PC-9 (cell line): ENCODE data around the gene KCNQ5. TPM values are rescaled to one million over a fixed set of nuclear protein-coding genes. Genes with fewer than 3 reads are reported as not detected.

Source experiments
- BruUV-seq: library from RNA; stranded (reverse); fragments of 400-500 nt; replicated peaks from 2 replicates; lab custom pipeline; 2021; lab: Mats Ljungman, UMichigan
- CTCF ChIA-PET: fragments of 300-600 bp; sonication (Branson Sonifier 250); formaldehyde crosslinking; loops from one replicate; lab custom pipeline; 2022; ENCODE audit warnings: antibody characterized with exemption; lab: Charles Lee
- POLR2A ChIA-PET: fragments of 300-600 bp; sonication (Branson Sonifier 250); formaldehyde crosslinking; loops from one replicate; lab custom pipeline; 2022; ENCODE audit warnings: antibody characterized with exemption; ENCODE audit not compliant: unreplicated experiment; lab: Charles Lee
- DNase-seq, 2 experiments: peaks; one replicate each; pipeline versions ENCODE4 v3.0.0 to v3.0.0-alpha.2; 2015 to 2022; ENCODE audit warnings: mixed read lengths in 1 of 2
- H2AFZ ChIP-seq: fragments of 200-600 bp; sonication (generic); 2 replicates; pipeline ENCODE4 v1.8.1; 2017; ENCODE audit warnings: antibody characterized with exemption
- H3F3A ChIP-seq: fragments of 200-600 bp; sonication (generic); 2 replicates; pipeline ENCODE4 v1.8.1; 2017; ENCODE audit warnings: antibody characterized with exemption, mild to moderate bottlenecking, low read depth; ENCODE audit not compliant: insufficient read depth
- H3K27ac ChIP-seq: fragments of 200-600 bp; sonication (generic); 2 replicates; pipeline ENCODE4 v1.6.1; 2016; ENCODE audit warnings: mixed run types
- H3K27me3 ChIP-seq: fragments of 200-600 bp; sonication (generic); 2 replicates; pipeline ENCODE4 v1.6.1; 2016; ENCODE audit warnings: low read depth, mixed run types; ENCODE audit not compliant: insufficient read depth
- H3K36me3 ChIP-seq: fragments of 200-600 bp; sonication (generic); 2 replicates; pipeline ENCODE4 v1.6.1; 2016; ENCODE audit warnings: low read depth, mixed run types
- H3K4me1 ChIP-seq: fragments of 200-600 bp; sonication (generic); replicated peaks from 2 replicates; pipeline ENCODE4 v1.6.1; 2016; ENCODE audit warnings: mixed run types; ENCODE audit not compliant: insufficient read depth
- H3K4me2 ChIP-seq: fragments of 200-600 bp; sonication (generic); 2 replicates; pipeline ENCODE4 v1.6.1; 2017; ENCODE audit warnings: mixed run types
- H3K4me3 ChIP-seq: fragments of 200-600 bp; sonication (generic); 2 replicates; pipeline ENCODE4 v1.6.1; 2016; ENCODE audit warnings: mixed run types
- H3K79me2 ChIP-seq: fragments of 200-600 bp; sonication (generic); 2 replicates; pipeline ENCODE4 v1.6.1; 2017; ENCODE audit warnings: low read depth, mixed run types
- H3K9me2 ChIP-seq: fragments of 200-600 bp; sonication (generic); 2 replicates; pipeline ENCODE4 v1.8.1; 2017; ENCODE audit warnings: mild to moderate bottlenecking; ENCODE audit not compliant: insufficient read depth
- H3K9me3 ChIP-seq: fragments of 200-600 bp; sonication (generic); 2 replicates; pipeline ENCODE4 v1.8.1; 2016; ENCODE audit warnings: low read depth; ENCODE audit not compliant: insufficient read depth
- H4K20me1 ChIP-seq: fragments of 200-600 bp; sonication (generic); 2 replicates; pipeline ENCODE4 v1.8.1; 2017; ENCODE audit not compliant: insufficient read depth
- CTCF ChIP-seq: fragments of 200-600 bp; sonication (generic); conservative IDR thresholded peaks from 2 replicates; pipeline ENCODE4 v1.6.1; 2017; ENCODE audit warnings: mixed run types, antibody characterized with exemption, mild to moderate bottlenecking, moderate library complexity
- EZH2 ChIP-seq: fragments of 200-600 bp; sonication (generic); IDR thresholded peaks from 2 replicates; pipeline ENCODE4 v1.8.0; 2017; ENCODE audit warnings: antibody characterized with exemption, low read depth
- intact Hi-C: fragments of 100-400 bp; cut with micrococcal nuclease; formaldehyde crosslinking; loops from one replicate; pipeline ENCODE4 v1.10.0; 2022; ENCODE audit not compliant: unreplicated experiment
- total RNA-seq: library from RNA; stranded (reverse); gene quantifications from 2 replicates; pipeline ENCODE4 v1.2.3, GENCODE V29; 2021

The KCNQ5 gene
- total RNA-seq, 1 experiment from 2014 or later, result 0.20 TPM

GRCh38 chr6:72890233-72890632 is 268.4 kb downstream of the KCNQ5 start:
- ChIA-PET CTCF (no interaction called here), POLR2A (no interaction called here)
- Histone ChIP-seq H3K27ac (no peak overlapping the region), H3K9me2 (no peaks in the 10 kb centered on the region; the same call in 1 of the 2 replicates), H3K4me1 (0 out of 2 replicates have a peak, but pooled peaks cover 5% of the 10 kb centered on the region), H3K36me3 (no peaks in the 10 kb centered on the region), H4K20me1 (no peaks in the 10 kb centered on the region), H3K4me3 (no peak overlapping the region), H2AFZ (no peak overlapping the region), H3K4me2 (no peak overlapping the region), H3K9me3 (no peaks in the 10 kb centered on the region), H3F3A (no peaks in the 10 kb centered on the region), H3K79me2 (no peaks in the 10 kb centered on the region), H3K27me3 (no peaks in the 10 kb centered on the region)
- no TSS peak for BruUV-seq
- intact Hi-C loops, result no loop called here
- no peak for DNase-seq
- TF ChIP-seq CTCF, result no peak
- TF ChIP-seq EZH2, result no peak

GRCh38 chr6:72890671-72891070 is 268.8 kb downstream of the KCNQ5 start:
- H4K20me1 ChIP-seq, result no peaks in the 10 kb centered on the region
- H3K9me2 ChIP-seq, result no peaks in the 10 kb centered on the region; the same call in 1 of the 2 replicates
- intact Hi-C loops, result no loop called here
- DNase-seq, result no peak
- no peak overlapping the region for H2AFZ ChIP-seq
- no peak overlapping the region for H3K4me3 ChIP-seq
- CTCF ChIA-PET, result no interaction called here
- TF ChIP-seq EZH2, result no peak
- no peak for TF ChIP-seq CTCF
- no TSS peak for BruUV-seq
- H3K79me2 ChIP-seq, result no peaks in the 10 kb centered on the region
- 0 out of 2 replicates have a peak, but pooled peaks cover 5% of the 10 kb centered on the region for H3K4me1 ChIP-seq
- H3K27ac ChIP-seq, result no peak overlapping the region
- no peaks in the 10 kb centered on the region for H3K9me3 ChIP-seq
- no peaks in the 10 kb centered on the region for H3K27me3 ChIP-seq
- no peak overlapping the region for H3K4me2 ChIP-seq
- no peaks in the 10 kb centered on the region for H3F3A ChIP-seq
- no peaks in the 10 kb centered on the region for H3K36me3 ChIP-seq
- POLR2A ChIA-PET, result no interaction called here

DNA sequence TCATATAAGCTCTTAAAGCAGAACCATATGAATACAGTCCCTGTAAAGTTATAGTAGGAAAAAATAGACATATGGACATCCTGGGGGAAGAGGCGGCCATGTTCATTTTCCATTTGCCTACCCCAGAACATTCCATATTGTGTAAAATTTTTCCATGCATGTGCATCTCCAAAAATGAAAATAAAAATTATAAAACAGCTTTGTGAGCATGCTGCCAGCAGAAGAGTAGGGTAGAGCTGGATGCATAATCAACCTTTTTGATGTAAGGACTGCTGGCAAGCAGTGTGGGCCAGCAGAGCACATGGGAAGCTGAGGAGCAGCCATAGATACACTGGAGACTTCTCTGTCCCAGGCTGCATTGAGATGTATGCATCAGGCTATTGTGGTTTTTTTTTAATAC is 271.0 kb downstream of the KCNQ5 start:
- POLR2A ChIA-PET, result no interaction called here
- TF ChIP-seq CTCF (no peak), EZH2 (no peak)

More for the DNA sequence above, 271.0 kb downstream of the KCNQ5 start:
- Histone ChIP-seq H3F3A (no peaks in the 10 kb centered on the region), H3K9me2 (no peaks in the 10 kb centered on the region; the same call in 1 of the 2 replicates), H3K4me3 (no peak overlapping the region), H3K36me3 (no peaks in the 10 kb centered on the region), H4K20me1 (no peaks in the 10 kb centered on the region), H3K27me3 (no peaks in the 10 kb centered on the region), H3K27ac (no peak overlapping the region), H3K4me1 (0 out of 2 replicates have a peak, but pooled peaks cover 5% of the 10 kb centered on the region), H3K79me2 (no peaks in the 10 kb centered on the region), H3K4me2 (no peak overlapping the region), H3K9me3 (no peaks in the 10 kb centered on the region), H2AFZ (no peak overlapping the region)
- intact Hi-C loops, result no loop called here
- CTCF ChIA-PET, result interaction anchor here (0.5 kb wide), 1 partner anchor 222 kb away, joined by 3 read pairs; no protein-coding TSS in a partner anchor
- BruUV-seq, result no TSS peak
- DNase-seq, result no peak
